ENCODE data around the gene DISC1. TPM values are rescaled to one million over a fixed set of nuclear protein-coding genes. Genes with fewer than 3 reads are reported as not detected.

DISC1 gene
- total RNA-seq, 1 experiment from 2014 or later = 0.36 TPM

DNA sequence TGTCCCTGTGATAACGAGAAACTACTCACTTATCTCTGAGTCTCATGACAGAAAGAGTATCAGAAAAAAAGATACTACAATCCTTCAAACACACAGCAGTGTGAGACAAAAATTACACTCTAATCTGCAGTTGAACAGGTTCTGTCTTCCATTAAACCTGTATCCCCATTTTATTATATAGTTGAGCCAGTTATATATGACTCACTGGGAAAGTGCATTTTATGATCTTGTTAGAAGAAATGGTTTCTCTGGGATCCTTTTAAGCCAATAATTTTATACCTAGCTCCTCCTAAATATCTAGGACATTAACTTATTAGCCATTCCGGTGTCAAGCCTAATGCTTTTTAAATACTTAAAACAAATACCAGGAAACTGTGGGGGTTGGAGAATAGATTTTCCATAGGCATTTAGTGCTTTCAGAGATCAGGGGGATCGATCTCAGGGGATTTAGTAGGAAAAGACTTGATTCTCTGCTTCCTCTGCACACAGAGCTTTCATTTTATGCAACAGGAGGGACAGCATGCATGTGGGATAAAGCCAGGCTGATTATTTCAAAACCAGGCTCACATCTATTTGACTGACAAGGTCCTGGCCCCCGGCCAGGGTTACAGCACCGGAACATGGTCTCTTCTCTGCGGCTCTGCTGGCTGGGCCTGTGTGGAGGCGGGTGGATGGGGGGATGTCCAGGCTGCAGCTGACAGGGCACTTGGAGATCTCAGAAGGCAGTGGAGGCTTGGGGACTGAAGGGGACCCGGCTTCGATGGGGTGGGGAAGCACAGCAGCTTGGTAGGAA lies 310.6 kb downstream of the DISC1 start:
- DNase-seq (ENCODE audit: low read depth, low spot score) (no peak), ATAC-seq (no peak)
- no peaks in the 10 kb centered on the region for H3K4me1 ChIP-seq (ENCODE audit: control insufficient read depth, insufficient read depth, low read length)
- H3K27me3 ChIP-seq (ENCODE audit: control insufficient read depth, insufficient read depth, low read length) = peaks cover 2% of the 10 kb centered on the region; the same call in 1 of the 2 replicates
- H3K4me3 ChIP-seq (ENCODE audit: low read depth in 2 of 2, low read length in 2 of 2) = no peak overlapping the region
- in situ Hi-C loops (cut with HindIII; ENCODE audit: low pct_unique_long_range_greater_than_20kb, low sequenced_read_pairs) = no loop called here
- BruUV-seq (replicated peaks) = no TSS peak
- no peak overlapping the region for H3K27ac ChIP-seq (ENCODE audit: low read length)
- TF ChIP-seq POLR2AphosphoS5 (IDR thresholded peaks at IDR 0.05; ENCODE audit: low read depth, low read length) (no peak), SIN3A (IDR thresholded peaks at IDR 0.05; ENCODE audit: borderline replicate concordance, insufficient read depth, low read depth, low read length) (no peak), TCF7L2 (IDR thresholded peaks at IDR 0.05; ENCODE audit: low read depth, low read length) (no peak)
- TF ChIP-seq, protein P1, sequence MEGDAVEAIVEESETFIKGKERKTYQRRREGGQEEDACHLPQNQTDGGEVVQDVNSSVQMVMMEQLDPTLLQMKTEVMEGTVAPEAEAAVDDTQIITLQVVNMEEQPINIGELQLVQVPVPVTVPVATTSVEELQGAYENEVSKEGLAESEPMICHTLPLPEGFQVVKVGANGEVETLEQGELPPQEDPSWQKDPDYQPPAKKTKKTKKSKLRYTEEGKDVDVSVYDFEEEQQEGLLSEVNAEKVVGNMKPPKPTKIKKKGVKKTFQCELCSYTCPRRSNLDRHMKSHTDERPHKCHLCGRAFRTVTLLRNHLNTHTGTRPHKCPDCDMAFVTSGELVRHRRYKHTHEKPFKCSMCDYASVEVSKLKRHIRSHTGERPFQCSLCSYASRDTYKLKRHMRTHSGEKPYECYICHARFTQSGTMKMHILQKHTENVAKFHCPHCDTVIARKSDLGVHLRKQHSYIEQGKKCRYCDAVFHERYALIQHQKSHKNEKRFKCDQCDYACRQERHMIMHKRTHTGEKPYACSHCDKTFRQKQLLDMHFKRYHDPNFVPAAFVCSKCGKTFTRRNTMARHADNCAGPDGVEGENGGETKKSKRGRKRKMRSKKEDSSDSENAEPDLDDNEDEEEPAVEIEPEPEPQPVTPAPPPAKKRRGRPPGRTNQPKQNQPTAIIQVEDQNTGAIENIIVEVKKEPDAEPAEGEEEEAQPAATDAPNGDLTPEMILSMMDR (IDR thresholded peaks at IDR 0.05) = no peak
- TF ChIP-seq, protein P2, sequence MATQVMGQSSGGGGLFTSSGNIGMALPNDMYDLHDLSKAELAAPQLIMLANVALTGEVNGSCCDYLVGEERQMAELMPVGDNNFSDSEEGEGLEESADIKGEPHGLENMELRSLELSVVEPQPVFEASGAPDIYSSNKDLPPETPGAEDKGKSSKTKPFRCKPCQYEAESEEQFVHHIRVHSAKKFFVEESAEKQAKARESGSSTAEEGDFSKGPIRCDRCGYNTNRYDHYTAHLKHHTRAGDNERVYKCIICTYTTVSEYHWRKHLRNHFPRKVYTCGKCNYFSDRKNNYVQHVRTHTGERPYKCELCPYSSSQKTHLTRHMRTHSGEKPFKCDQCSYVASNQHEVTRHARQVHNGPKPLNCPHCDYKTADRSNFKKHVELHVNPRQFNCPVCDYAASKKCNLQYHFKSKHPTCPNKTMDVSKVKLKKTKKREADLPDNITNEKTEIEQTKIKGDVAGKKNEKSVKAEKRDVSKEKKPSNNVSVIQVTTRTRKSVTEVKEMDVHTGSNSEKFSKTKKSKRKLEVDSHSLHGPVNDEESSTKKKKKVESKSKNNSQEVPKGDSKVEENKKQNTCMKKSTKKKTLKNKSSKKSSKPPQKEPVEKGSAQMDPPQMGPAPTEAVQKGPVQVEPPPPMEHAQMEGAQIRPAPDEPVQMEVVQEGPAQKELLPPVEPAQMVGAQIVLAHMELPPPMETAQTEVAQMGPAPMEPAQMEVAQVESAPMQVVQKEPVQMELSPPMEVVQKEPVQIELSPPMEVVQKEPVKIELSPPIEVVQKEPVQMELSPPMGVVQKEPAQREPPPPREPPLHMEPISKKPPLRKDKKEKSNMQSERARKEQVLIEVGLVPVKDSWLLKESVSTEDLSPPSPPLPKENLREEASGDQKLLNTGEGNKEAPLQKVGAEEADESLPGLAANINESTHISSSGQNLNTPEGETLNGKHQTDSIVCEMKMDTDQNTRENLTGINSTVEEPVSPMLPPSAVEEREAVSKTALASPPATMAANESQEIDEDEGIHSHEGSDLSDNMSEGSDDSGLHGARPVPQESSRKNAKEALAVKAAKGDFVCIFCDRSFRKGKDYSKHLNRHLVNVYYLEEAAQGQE (IDR thresholded peaks at IDR 0.05; ENCODE audit: insufficient read depth in 1 of 2, low read depth in 2 of 2, low read length in 1 of 2) = no peak
- no peaks in the 10 kb centered on the region for H3K9me3 ChIP-seq (ENCODE audit: control insufficient read depth, insufficient read depth, low read depth, low read length)
- POLR2A ChIA-PET = no interaction called here
- intact Hi-C loops (cut with micrococcal nuclease; ENCODE audit: unreplicated experiment) = no loop called here
- no peaks in the 10 kb centered on the region for H3K36me3 ChIP-seq (ENCODE audit: control insufficient read depth, insufficient read depth, low read length)
- CTCF ChIA-PET = no interaction called here

DNA sequence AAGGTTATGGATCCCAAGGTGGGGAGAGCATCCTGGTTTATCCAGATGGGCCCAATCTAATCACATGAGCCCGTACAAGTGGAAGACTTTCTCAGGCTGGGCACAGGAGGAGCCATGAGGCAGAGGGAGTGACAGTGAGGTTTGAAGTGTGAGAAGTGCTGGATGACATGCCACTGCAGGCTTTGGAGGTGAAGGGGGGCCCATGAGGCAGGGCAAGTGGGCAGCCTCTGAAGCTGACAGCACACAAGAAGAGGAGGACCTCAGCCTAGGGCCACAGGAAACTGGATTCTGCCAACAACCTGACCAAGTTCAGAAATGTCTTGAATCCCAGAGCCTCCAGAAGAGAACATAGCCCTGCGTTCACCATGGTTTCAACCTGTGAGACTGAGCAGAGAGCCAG lies 311.6 kb downstream of the DISC1 start:
- Histone ChIP-seq H3K4me1 (ENCODE audit: control insufficient read depth, insufficient read depth, low read length) (no peaks in the 10 kb centered on the region), H3K9me3 (ENCODE audit: control insufficient read depth, insufficient read depth, low read depth, low read length) (no peaks in the 10 kb centered on the region), H3K27ac (ENCODE audit: low read length) (no peak overlapping the region), H3K4me3 (ENCODE audit: low read depth in 2 of 2, low read length in 2 of 2) (no peak overlapping the region), H3K36me3 (ENCODE audit: control insufficient read depth, insufficient read depth, low read length) (no peaks in the 10 kb centered on the region), H3K27me3 (ENCODE audit: control insufficient read depth, insufficient read depth, low read length) (peaks cover 2% of the 10 kb centered on the region; the same call in 1 of the 2 replicates)
- TF ChIP-seq TCF7L2 (IDR thresholded peaks at IDR 0.05; ENCODE audit: low read depth, low read length) (no peak), POLR2AphosphoS5 (IDR thresholded peaks at IDR 0.05; ENCODE audit: low read depth, low read length) (no peak), SIN3A (IDR thresholded peaks at IDR 0.05; ENCODE audit: borderline replicate concordance, insufficient read depth, low read depth, low read length) (no peak)
- TF ChIP-seq, protein P1 (IDR thresholded peaks at IDR 0.05) = no peak
- TF ChIP-seq, protein P2 (IDR thresholded peaks at IDR 0.05; ENCODE audit: insufficient read depth in 1 of 2, low read depth in 2 of 2, low read length in 1 of 2) = no peak
- POLR2A ChIA-PET = no interaction called here
- intact Hi-C loops (cut with micrococcal nuclease; ENCODE audit: unreplicated experiment) (no loop called here), in situ Hi-C loops (cut with HindIII; ENCODE audit: low pct_unique_long_range_greater_than_20kb, low sequenced_read_pairs) (no loop called here)
- DNase-seq (ENCODE audit: low read depth, low spot score) (no peak), ATAC-seq (no peak)
- no TSS peak for BruUV-seq (replicated peaks)
- CTCF ChIA-PET = no interaction called here
